AG10803 (cell line): ENCODE results near the gene MAGEA9B.
"Not testable (repeated sequence)": the region's sequence is repeated elsewhere in the genome, so short reads cannot be mapped to it uniquely, and the experiment has no call there.

ENCODE experiments used
- DNase-seq: peaks from one replicate; pipeline ENCODE4 v3.0.0; 2010; ENCODE audit warnings: low read depth
- H3K4me3 ChIP-seq: 2 replicates; pipeline ENCODE4 v1.5.1; 2011; ENCODE audit warnings: mild to moderate bottlenecking, low read length, control low read depth
- CTCF ChIP-seq: conservative IDR thresholded peaks from 2 replicates; pipeline ENCODE4 v1.5.1; 2011; ENCODE audit warnings: mild to moderate bottlenecking, low read length, control low read depth, inconsistent platforms

MAGEA9B gene

GRCh38 chrX:149572743-149573142, 14.5 kb downstream of the MAGEA9B start:
- no peak overlapping the region for H3K4me3 ChIP-seq
- no peak for TF ChIP-seq CTCF
- DNase-seq = peak; percentile 2

- DNase-seq = no peak
- no peak for TF ChIP-seq CTCF
- no peak overlapping the region for H3K4me3 ChIP-seq
Observed at GRCh38 chrX:149571770-149572169, 15.5 kb downstream of the MAGEA9B start.

GRCh38 chrX:149570668-149571067, 16.6 kb downstream of the MAGEA9B start:
- H3K4me3 ChIP-seq = no peak overlapping the region
- no peak for TF ChIP-seq CTCF
- peak; percentile 53 for DNase-seq

- no peak for TF ChIP-seq CTCF
- H3K4me3 ChIP-seq = no peak overlapping the region
- DNase-seq = no peak
Observed at GRCh38 chrX:149569770-149570169, 17.5 kb downstream of the MAGEA9B start.

GRCh38 chrX:149568701-149569296, 18.5 kb downstream of the MAGEA9B start:
- no peak overlapping the region for H3K4me3 ChIP-seq
- no peak for DNase-seq
- TF ChIP-seq CTCF = no peak

GRCh38 chrX:149567621-149568417, 19.4 kb downstream of the MAGEA9B start:
- no peak overlapping the region for H3K4me3 ChIP-seq
- no peak for TF ChIP-seq CTCF
- no peak for DNase-seq

GRCh38 chrX:149563359-149563758, 23.9 kb downstream of the MAGEA9B start:
- no peak overlapping the region for H3K4me3 ChIP-seq
- no peak for DNase-seq
- TF ChIP-seq CTCF = no peak

- not testable (repeated sequence) for DNase-seq, H3K4me3 ChIP-seq
Observed at GRCh38 chrX:149555251-149555650, 32.0 kb downstream of the MAGEA9B start.

- DNase-seq, H3K4me3 ChIP-seq: not testable (repeated sequence)
Observed at GRCh38 chrX:149551939-149552248, 35.4 kb downstream of the MAGEA9B start.

- not testable (repeated sequence) for DNase-seq, H3K4me3 ChIP-seq
Observed at GRCh38 chrX:149551245-149551938, 35.9 kb downstream of the MAGEA9B start.
